Posterior vena cava (tissue), 2 donors: Measurements from ENCODE around the gene KIR3DL3. TPM values are rescaled to one million over a fixed set of nuclear protein-coding genes. Genes with fewer than 3 reads are reported as not detected.
"Not testable (repeated sequence)": the region's sequence is repeated elsewhere in the genome, so short reads cannot be mapped to it uniquely, and the experiment has no call there.

Experiments used
- DNase-seq: peaks from one replicate; pipeline ENCODE4 v3.0.0-alpha.2; 2020; ENCODE audit warnings: low spot score
- intact Hi-C, 2 donors: fragments of 100-400 bp; cut with DNase I; formaldehyde crosslinking; loops; one replicate each; pipeline versions ENCODE4 v1.14.1 to v1.14.2; 2022 to 2023
- total RNA-seq, 2 donors: library from RNA; stranded (reverse); fragmentation: NEBNext Ultra II Directional; extraction: Animal tissue kit (Norgen Biotek cat#: 25700); gene quantifications; one replicate each; pipeline ENCODE4 v1.2.1, GENCODE V29; 2021
- donor health status: DM: yes; HTN: yes; CAD: no.
- donor health status: DM: yes; HTN: yes; CAD: no.

KIR3DL3 gene
- total RNA-seq, 2 donors from 2014 or later = not detected

DNA sequence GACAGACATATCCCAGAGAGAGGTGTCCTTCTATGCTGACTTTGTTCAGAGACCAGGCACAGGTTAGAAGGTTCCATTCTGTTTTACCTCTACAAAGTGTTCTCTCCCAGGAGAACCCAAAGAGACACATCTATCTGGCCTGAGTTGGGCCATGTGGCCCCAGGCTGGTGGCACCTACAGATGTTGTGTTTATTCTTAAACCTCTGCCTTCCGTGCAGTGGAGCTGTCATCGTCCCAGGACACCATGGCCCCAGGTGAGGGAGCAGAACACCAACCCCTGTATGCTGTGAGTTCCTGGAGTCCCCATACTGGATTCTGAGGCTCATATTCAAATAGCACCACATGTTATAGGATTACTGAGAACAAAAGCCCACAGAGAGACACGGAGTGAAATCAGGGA is 3.9 kb downstream of the KIR3DL3 start:
- no peak for DNase-seq
- intact Hi-C loops = no loop called here

DNA sequence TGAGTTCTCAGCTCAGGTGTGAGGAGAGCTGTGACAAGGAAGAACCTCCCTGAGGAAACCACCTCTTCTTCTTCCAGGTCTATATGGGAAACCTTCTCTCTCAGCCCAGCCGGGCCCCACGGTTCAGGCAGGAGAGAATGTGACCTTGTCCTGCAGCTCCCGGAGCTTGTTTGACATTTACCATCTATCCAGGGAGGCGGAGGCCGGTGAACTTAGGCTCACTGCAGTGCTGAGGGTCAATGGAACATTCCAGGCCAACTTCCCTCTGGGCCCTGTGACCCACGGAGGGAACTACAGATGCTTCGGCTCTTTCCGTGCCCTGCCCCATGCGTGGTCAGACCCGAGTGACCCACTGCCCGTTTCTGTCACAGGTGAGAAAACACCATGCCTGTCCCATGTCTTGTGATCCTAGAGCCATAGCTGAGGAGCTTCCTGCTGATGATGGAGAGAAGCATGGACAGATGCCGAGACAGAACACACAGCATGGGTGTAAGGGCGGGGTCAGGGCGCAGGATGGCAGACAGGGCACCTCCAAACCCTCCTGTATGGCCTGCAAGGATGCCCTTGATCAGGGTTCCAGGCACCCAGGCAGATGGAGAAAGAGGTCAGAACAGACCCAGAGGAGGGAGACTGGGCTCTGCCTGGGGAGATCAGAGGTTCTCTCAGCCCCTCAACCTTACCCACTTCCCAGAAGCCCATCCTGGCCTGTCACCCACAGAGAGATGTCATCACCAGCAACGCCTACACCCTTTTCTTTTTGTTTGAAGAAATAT is 5.4 kb downstream of the KIR3DL3 start:
- DNase-seq = no peak
- intact Hi-C loops = no loop called here

DNA sequence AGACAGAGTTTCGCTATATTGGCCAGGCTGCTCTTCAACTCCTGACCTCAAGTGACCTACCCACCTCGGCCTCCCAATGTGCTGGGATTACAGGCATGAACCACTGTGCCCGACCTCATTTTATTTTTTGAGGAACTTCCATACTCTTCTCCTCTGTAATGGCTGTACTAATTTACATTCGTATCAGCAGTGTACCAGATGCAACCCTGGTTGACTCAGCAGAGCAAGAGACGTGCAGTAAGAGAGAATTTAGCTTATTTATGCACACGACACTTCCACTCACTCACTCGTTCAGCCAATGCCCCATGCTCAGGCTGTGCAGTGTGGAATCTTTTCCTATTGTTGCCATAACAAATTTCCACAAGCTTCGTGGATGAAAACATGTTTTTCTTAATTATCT is 6.9 kb downstream of the KIR3DL3 start:
- no peak for DNase-seq
- intact Hi-C loops = no loop called here

DNA sequence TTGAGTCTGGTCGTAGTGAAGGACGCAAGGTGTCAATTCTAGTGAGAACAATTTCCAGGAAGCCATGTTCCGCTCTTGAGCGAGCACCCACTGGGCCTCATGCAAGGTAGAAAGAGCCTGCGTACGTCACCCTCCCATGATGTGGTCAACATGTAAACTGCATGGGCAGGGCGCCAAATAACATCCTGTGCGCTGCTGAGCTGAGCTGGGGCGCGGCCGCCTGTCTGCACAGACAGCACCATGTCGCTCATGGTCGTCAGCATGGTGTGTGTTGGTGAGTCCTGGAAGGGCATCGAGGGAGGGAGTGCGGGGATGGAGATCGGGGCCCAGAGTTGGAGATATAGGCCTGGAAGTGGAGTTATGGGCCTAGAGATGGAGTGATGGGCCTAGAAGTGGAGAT is 14.1 kb downstream of the KIR3DL3 start, which contains the start of gene KIR2DL3:
Gene KIR2DL3 (plus strand): TSS at position 208 of the 400 bp plus-strand sequence. CDS start 33 bp downstream, at position 241.
- intact Hi-C loops, DNase-seq: not testable (repeated sequence)

DNA sequence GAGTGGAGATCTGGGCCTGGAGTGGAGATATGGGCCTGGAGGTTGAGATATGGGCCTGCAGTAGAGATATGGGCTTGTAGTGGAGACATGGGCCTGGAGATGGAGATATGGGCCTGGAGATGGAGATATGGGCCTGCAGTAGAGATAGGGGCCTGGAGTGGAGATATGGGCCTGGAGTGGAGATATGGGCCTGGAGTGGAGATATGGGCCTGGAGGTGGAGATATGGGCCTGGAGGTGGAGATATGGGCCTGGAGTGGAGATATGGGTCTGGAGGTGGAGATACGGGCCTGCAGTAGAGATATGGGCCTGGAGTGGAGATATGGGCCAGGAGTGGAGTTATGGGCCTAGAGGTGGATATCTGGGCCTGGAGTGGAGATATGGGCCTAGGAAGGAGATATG is 14.5 kb downstream of the KIR3DL3 start:
- intact Hi-C loops = no loop called here

DNA sequence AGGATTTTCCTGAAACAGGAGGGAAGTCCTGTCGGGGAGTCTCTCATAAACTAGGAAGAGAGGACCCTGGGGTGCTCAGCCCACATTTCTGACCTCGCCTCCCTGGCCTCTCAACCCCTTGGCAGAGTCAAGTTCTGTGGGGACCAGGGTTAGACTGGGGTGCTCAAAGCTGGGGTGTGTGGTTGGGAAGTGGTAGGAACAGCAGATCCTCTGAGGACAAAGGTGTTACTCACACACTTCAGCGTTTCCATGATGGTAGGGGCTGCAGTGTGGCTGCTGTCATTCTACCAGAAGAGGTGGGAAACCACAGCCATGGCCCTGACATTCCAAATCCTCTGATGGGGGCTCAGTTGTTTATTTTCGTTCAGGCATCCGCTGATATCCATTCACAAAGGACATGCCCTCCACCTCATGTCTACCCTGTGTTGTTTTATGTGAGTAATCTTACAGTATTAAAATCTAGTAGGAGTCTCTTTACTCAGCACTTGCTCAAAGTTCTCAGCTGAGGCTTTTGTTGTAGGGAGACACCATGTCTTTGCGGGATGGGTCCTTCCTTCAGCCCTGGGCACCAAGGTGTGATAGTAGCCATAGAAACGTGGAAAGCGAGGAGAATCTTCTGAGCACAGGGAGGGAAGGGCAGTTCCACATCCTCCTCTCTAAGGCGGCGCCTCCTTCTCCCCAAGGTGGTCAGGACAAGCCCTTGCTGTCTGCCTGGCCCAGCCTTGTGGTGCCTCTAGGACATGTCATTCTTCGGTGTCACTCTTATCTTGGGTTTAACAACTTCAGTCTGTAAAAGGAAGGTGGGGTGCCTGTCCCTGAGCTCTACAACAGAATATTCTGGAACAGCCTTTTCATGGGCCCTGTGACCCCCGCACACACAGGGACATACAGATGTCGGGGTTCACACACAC is 15.6 kb downstream of the KIR3DL3 start:
- intact Hi-C loops = no loop called here
- DNase-seq = no peak

More for the DNA sequence above, 14.5 kb downstream of the KIR3DL3 start:
- DNase-seq = no peak

DNA sequence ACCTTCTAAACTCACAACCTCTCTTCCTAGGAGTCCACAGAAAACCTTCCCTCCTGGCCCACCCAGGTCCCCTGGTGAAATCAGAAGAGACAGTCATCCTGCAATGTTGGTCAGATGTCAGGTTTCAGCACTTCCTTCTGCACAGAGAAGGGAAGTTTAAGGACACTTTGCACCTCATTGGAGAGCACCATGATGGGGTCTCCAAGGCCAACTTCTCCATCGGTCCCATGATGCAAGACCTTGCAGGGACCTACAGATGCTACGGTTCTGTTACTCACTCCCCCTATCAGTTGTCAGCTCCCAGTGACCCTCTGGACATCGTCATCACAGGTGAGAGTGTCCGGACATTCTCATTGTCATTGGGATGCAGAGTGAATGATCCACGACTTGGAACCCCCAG is 17.7 kb downstream of the KIR3DL3 start:
- DNase-seq, intact Hi-C loops: not testable (repeated sequence)

DNA sequence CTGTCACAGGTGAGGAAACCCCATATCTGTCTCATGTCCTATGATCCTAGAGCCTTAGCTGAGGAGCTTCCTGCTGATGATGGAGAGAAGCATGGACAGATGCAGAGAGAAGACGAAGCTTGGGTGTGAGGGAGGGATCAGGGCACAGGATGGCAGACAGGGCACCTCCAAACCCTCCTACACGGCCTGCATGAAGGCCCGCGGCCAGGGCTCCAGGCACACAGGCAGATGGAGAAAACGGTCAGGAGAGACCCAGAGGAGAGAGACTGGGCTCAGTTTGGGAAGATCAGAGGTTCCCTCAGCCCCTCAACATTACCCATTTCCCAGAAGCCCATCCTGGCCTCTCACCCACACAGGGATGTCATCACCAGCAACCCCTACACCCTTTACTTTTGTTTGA is 19.8 kb downstream of the KIR3DL3 start:
- DNase-seq, intact Hi-C loops: not testable (repeated sequence)

DNA sequence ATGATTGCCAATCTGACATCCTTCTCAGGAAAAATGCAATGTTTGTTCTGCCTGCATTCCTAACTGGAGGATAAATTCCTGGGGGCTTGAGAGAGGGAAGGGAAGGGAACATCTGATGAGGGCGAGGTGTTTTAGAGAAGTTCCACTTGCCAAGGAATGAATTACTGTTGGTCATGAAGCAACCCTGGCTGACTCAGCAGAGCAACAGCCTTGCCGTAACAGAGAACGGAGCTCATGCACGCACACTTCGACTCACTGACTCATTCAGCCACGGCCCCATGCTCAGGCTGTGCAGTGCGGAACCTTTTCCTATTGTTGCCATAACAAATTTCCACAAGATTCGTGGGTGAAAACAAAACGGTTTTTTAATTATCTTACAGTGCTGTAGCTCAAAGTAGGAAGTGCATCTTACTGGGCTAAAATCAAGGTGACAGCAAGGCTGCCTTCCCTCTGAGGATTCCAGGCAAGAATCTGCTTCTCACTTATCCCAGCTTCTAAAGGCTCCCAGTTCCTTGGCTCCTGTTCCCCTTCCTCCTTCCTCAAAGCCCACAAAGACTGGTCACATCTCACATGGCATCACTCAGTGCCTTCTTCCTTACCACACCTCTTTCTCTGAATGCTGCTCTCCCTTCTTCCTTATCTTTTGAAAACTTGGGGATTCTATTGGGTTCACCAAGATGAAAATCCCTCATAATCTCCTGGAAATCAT is 23.5 kb downstream of the KIR3DL3 start:
- DNase-seq, intact Hi-C loops: not testable (repeated sequence)

DNA sequence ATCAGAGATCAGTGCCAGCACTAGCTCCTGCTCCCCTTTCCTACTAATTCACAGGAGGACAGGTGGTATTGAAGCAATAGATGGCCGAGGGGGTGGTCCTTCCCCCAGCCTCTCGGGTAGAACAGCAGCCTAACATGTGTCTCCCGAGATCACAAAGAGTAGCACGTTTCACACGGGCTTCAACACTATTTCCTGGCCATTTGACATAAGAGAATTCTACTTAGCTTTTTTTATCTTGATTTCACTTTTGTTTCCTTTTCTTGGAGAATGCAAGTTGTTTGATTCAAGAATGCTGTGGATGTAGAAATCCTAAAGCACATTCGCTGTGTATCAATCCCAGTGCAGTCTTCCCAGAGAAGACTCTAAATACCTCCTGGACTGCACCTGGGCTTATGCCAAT is 26.0 kb downstream of the KIR3DL3 start:
- DNase-seq, intact Hi-C loops: not testable (repeated sequence)

DNA sequence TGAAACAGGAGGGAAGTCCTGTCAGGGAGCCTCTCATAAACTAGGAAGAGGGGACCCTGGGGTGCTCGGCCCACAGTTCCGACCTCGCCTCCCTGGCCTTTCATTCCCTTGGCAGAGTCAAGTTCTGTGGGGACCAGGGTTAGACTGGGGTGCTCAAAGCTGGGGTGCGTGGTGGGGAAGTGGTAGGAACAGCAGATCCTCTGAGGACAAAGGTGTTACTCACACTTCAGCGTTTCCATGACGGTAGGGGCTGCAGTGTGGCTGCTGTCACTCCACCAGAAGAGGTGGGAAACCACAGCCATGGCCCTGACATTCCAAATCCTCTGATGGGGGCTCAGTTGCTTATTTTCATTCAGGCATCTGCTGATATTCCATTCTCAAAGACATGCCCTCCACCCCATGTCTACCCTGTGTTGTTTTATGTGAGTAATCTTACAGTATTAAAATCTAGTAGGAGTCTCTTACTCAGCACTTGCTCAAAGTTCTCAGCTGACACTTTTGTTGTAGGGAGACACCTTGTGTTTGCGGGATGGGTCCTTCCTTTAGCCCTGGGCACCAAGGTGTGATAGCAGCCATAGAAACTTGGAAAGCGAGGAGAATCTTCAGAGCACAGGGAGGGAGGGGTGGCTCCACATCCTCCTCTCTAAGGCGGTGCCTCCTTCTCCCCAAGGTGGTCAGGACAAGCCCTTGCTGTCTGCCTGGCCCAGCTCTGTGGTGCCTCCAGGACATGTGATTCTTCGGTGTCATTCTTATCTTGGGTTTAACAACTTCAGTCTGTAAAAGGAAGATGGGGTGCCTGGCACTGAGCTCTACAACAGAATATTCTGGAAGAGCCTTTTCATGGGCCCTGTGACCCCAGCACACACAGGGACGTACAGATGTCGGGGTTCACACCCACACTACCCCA is 32.2 kb downstream of the KIR3DL3 start:
- DNase-seq, intact Hi-C loops: not testable (repeated sequence)

DNA sequence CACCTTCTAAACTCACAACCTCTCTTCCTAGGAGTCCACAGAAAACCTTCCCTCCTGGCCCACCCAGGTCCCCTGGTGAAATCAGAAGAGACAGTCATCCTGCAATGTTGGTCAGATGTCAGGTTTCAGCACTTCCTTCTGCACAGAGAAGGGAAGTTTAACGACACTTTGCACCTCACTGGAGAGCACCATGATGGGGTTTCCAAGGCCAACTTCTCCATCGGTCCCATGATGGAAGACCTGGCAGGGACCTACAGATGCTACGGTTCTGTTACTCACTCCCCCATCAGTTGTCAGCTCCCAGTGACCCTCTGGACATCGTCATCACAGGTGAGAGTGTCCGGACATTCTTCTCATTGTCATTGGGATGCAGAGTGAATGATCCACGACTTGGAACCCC is 34.3 kb downstream of the KIR3DL3 start:
- DNase-seq, intact Hi-C loops: not testable (repeated sequence)

DNA sequence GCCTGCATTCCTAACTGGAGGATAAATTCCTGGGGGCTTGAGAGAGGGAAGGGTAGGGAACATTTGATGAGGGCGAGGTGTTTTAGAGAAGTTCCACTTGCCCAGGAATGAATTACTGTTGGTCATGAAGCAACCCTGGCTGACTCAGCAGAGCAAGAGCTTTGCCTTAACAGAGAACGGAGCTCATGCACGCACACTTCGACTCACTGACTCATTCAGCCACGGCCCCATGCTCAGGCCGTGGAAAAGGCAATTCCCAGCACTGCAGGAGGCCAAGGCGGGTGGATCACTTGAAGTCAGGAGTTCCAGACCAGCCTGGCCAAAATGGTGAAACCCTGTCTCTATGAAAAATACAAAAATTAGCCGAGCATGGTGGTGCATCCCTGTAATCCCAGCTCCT is 40.0 kb downstream of the KIR3DL3 start:
- intact Hi-C loops, DNase-seq: not testable (repeated sequence)

DNA sequence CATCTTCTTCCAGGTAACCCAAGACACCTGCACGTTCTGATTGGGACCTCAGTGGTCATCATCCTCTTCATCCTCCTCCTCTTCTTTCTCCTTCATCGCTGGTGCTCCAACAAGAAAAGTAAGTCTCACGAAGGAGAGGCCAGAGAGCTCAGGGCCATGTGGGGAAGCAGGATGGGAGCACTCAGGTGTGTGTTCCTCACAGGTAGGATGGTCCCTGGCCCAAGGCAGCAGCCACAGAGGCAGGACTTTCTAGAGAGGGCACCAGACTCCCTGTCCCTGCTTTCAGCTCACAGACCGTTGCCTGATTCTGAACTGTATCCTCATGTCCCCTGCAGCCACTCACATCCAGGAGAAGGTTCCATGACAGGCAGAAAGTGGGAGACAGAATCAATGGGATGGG is 42.2 kb downstream of the KIR3DL3 start:
- DNase-seq, intact Hi-C loops: not testable (repeated sequence)

DNA sequence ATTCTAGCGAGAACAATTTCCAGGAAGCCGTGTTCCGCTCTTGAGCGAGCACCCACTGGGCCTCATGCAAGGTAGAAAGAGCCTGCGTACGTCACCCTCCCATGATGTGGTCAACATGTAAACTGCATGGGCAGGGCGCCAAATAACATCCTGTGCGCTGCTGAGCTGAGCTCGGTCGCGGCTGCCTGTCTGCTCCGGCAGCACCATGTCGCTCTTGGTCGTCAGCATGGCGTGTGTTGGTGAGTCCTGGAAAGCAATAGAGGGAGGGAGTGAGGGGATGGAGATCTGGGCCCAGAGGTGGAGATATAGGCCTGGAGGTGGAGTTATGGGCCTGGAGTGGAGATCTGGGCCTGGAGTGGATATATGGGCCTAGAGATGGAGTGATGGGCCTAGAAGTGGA is 45.4 kb downstream of the KIR3DL3 start, which contains the start of gene KIR2DL1:
Gene KIR2DL1 (plus strand): TSS at position 148 of the 400 bp plus-strand sequence. CDS start 58 bp downstream, at position 206.
- intact Hi-C loops = not testable (repeated sequence)

DNA sequence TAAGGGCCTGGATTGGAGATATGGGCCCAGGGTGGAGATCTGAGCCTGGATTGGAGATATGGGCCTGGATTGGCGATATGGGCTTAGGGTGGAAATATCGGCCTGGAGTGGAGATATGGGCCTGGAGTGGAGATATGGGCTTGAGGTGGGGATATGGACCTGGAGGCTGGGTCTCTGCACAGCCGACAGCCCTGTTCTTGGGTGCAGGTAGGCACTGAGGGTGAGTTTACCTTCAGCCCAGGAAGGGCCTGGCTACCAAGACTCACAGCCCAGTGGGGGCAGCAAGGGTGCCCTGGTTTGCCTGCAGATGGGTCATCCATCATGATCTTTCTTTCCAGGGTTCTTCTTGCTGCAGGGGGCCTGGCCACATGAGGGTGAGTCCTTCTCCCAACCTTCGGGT is 46.3 kb downstream of the KIR3DL3 start:
- DNase-seq, intact Hi-C loops: not testable (repeated sequence)

More for the DNA sequence above, 45.4 kb downstream of the KIR3DL3 start, which contains the start of gene KIR2DL1:
- not testable (repeated sequence) for DNase-seq

DNA sequence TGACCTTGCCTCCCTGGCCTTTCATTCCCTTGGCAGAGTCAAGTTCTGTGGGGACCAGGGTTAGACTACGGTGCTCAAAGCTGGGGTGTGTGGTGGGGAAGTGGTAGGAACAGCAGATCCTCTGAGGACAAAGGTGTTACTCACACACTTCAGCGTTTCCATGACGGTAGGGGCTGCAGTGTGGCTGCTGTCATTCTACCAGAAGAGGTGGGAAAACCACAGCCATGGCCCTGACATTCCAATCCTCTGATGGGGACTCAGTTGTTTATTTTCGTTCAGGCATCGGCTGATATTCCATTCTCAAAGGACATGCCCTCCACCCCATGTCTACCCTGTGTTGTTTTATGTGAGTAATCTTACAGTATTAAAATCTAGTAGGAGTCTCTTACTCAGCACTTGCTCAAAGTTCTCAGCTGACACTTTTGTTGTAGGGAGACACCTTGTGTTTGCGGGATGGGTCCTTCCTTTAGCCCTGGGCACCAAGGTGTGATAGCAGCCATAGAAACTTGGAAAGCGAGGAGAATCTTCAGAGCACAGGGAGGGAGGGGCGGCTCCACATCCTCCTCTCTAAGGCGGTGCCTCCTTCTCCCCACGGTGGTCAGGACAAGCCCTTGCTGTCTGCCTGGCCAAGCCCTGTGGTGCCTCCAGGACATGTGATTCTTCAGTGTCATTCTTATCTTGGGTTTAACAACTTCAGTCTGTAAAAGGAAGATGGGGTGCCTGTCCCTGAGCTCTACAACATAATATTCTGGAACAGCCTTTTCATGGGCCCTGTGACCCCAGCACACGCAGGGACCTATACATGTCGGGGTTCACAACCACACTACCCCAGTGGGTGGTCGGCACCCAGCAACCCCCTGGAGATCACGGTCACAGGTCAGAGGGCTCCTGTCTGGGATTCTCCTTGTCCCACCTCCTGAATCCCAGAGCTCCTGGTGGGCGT is 47.0 kb downstream of the KIR3DL3 start:
- DNase-seq, intact Hi-C loops: not testable (repeated sequence)
